K562 (cell line): ENCODE data around the gene PARP1.

Experiments
- ADNP ChIP-seq: fragments of 200-800 bp; sonication (Bioruptor generic); IDR thresholded peaks from 2 replicates; pipeline ENCODE4 v1.6.1; 2016; ENCODE audit warnings: missing genetic modification characterization, missing compliant biosample characterization
- ARHGAP35 ChIP-seq: fragments of 450-650 bp; IDR thresholded peaks from 2 replicates; pipeline ENCODE4 v1.6.1; 2018; ENCODE audit not compliant: partially characterized antibody
- CBX5 ChIP-seq: IDR thresholded peaks from 2 replicates; pipeline ENCODE4 v1.6.1; 2014; ENCODE audit warnings: low read depth, borderline replicate concordance
- EGR1 ChIP-seq: fragments of 450-650 bp; conservative IDR thresholded peaks from 2 replicates; pipeline ENCODE4 v1.6.1; 2017; ENCODE audit warnings: mild to moderate bottlenecking
- HMG20B ChIP-seq: fragments of 250-450 bp; sonication (Bioruptor Pico); IDR thresholded peaks from 2 replicates; pipeline ENCODE4 v1.5.0; 2021; ENCODE audit warnings: mild to moderate bottlenecking
- HNRNPH1 ChIP-seq: fragments of 200-400 bp; formaldehyde crosslinking; optimal IDR thresholded peaks from 2 replicates; pipeline ENCODE3; 2017; ENCODE audit warnings: low read depth, mild to moderate bottlenecking, low read length, moderate library complexity
- NR2C1 ChIP-seq, 2 experiments: fragments of 450-650 bp; IDR thresholded peaks; 2 replicates each; pipeline ENCODE4 v1.6.1; 2017; ENCODE audit warnings: mild to moderate bottlenecking in 2 of 2, antibody characterized with exemption in 1 of 2, inconsistent platforms in 1 of 2, missing compliant biosample characterization in 1 of 2, missing genetic modification characterization in 1 of 2
- POLR2AphosphoS5 ChIP-seq: IDR thresholded peaks from 2 replicates; pipeline ENCODE4 v1.6.1; 2011; ENCODE audit warnings: mild to moderate bottlenecking, low read depth, low read length, moderate library complexity; ENCODE audit not compliant: control insufficient read depth, insufficient read depth
- TAF7 ChIP-seq: fragments of 450-650 bp; IDR thresholded peaks from 2 replicates; pipeline ENCODE4 v1.6.1; 2016; ENCODE audit warnings: missing genetic modification characterization, missing compliant biosample characterization
- ZNF41 ChIP-seq: fragments of 250-450 bp; sonication (Bioruptor Pico); conservative IDR thresholded peaks from 2 replicates; pipeline ENCODE4 v1.4.0; 2020; ENCODE audit warnings: mild to moderate bottlenecking
- TF ChIP-seq, protein P1 (sequence below): IDR thresholded peaks from 2 replicates; pipeline ENCODE4 v1.6.1; 2016; ENCODE audit warnings: missing genetic modification characterization, missing compliant biosample characterization
- TF ChIP-seq, protein P2 (sequence below), 3 experiments: IDR thresholded peaks in 2 of 3; conservative IDR thresholded peaks in 1 of 3; 2 replicates each; pipeline ENCODE4 v1.5.1; 2011 to 2012; ENCODE audit warnings: low read length in 3 of 3, mild to moderate bottlenecking in 3 of 3, control low read depth in 2 of 3, improper control_type of control experiment in 1 of 3, inconsistent platforms in 1 of 3, low read depth in 1 of 3, mixed read lengths in 1 of 3, moderate library complexity in 1 of 3; ENCODE audit not compliant: insufficient read depth in 2 of 3
- TF ChIP-seq, protein P3 (sequence below), 2 experiments: fragments of 450-650 bp in 1 of 2; sonication (generic) in 1 of 2; formaldehyde crosslinking in 1 of 2; IDR thresholded peaks in 1 of 2; conservative IDR thresholded peaks in 1 of 2; 2 replicates each; pipeline versions ENCODE4 v1.6.1 to v1.8.1; 2016 to 2023; ENCODE audit warnings: mild to moderate bottlenecking in 2 of 2, moderate library complexity in 2 of 2, inconsistent platforms in 1 of 2, missing genetic modification reagents in 1 of 2

- TF ChIP-seq, protein P1, sequence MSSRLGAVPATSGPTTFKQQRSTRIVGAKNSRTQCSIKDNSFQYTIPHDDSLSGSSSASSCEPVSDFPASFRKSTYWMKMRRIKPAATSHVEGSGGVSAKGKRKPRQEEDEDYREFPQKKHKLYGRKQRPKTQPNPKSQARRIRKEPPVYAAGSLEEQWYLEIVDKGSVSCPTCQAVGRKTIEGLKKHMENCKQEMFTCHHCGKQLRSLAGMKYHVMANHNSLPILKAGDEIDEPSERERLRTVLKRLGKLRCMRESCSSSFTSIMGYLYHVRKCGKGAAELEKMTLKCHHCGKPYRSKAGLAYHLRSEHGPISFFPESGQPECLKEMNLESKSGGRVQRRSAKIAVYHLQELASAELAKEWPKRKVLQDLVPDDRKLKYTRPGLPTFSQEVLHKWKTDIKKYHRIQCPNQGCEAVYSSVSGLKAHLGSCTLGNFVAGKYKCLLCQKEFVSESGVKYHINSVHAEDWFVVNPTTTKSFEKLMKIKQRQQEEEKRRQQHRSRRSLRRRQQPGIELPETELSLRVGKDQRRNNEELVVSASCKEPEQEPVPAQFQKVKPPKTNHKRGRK (tag) = no peak
- no peak for TF ChIP-seq ZNF41 (CRISPR knock-in tag)
- TF ChIP-seq TAF7 = no peak
- TF ChIP-seq, protein P2, sequence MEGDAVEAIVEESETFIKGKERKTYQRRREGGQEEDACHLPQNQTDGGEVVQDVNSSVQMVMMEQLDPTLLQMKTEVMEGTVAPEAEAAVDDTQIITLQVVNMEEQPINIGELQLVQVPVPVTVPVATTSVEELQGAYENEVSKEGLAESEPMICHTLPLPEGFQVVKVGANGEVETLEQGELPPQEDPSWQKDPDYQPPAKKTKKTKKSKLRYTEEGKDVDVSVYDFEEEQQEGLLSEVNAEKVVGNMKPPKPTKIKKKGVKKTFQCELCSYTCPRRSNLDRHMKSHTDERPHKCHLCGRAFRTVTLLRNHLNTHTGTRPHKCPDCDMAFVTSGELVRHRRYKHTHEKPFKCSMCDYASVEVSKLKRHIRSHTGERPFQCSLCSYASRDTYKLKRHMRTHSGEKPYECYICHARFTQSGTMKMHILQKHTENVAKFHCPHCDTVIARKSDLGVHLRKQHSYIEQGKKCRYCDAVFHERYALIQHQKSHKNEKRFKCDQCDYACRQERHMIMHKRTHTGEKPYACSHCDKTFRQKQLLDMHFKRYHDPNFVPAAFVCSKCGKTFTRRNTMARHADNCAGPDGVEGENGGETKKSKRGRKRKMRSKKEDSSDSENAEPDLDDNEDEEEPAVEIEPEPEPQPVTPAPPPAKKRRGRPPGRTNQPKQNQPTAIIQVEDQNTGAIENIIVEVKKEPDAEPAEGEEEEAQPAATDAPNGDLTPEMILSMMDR (IDR thresholded peaks at IDR 0.05 in 2 of 3, conservative IDR thresholded peaks at IDR 0.05 in 1 of 3; ENCODE audit: insufficient read depth in 2 of 3, low read depth in 1 of 3, low read length in 3 of 3) = no peak
- no peak for TF ChIP-seq ADNP (tag)
- TF ChIP-seq, protein P3, sequence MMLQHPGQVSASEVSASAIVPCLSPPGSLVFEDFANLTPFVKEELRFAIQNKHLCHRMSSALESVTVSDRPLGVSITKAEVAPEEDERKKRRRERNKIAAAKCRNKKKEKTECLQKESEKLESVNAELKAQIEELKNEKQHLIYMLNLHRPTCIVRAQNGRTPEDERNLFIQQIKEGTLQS (IDR thresholded peaks at IDR 0.05) = no peak
- TF ChIP-seq, protein P3 (CRISPR knock-in tag; conservative IDR thresholded peaks at IDR 0.05) = no peak
- no peak for TF ChIP-seq HNRNPH1
- no peak for TF ChIP-seq POLR2AphosphoS5
- no peak for TF ChIP-seq NR2C1 (IDR thresholded peaks at IDR 0.05)
- TF ChIP-seq NR2C1 (tag; IDR thresholded peaks at IDR 0.05) = no peak
- no peak for TF ChIP-seq ARHGAP35
- no peak for TF ChIP-seq CBX5
- TF ChIP-seq HMG20B (CRISPR knock-in tag) = no peak
- no peak for TF ChIP-seq EGR1
Observed at GRCh38 chr1:226397955-226398636, 9.8 kb downstream of the PARP1 start.
